HG03442 (cell line): ENCODE results near the gene MYO5B.
A peak's percentile ranks its signal among the peaks of the same experiment; 100 is the strongest.
"Not testable (repeated sequence)": the region's sequence is repeated elsewhere in the genome, so short reads cannot be mapped to it uniquely, and the experiment has no call there.

Experiments used
- ATAC-seq: cut with Tn5 transposase; IDR thresholded peaks from one replicate; pipeline ENCODE4 v1.9.1; 2021; ENCODE audit warnings: mild to moderate bottlenecking, moderate library complexity; ENCODE audit not compliant: unreplicated experiment

Gene MYO5B

DNA sequence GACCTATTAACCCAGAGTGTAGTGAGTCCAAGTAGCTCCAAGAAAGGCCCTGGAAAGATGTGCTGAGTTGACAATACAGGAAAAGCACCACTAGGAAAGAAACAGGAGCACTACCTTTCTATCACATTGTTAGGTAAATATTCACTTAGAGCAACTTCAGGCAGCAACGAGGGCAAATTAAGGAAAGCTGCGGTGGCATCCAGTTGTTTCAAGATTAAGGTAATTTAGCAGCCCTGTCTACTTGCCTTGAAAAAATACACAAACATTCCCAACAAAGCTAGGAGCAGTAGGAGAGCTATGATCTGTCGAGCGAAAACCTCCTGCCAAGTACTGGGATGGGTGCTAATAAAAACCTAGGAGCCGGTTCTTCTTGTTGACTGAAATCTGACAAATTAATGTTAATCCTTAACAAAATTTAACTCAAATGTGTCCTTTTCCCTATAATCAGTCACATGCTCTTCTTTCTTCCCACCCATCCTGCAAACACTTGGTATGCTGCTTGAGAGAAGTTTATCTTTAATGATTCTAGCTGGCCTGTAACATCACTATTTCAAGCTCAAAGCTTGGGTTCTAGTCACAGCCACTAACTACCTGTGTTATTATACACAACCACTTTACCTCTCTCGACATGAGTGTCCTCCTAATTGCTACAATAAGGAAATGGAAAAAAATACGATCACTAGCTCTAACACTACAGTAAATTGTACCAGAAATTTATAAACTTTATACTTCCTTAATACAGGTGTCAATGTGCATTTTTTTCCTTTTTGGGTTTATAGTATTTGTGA lies 383.6 kb downstream of the MYO5B start:
- no peak for ATAC-seq

- ATAC-seq = not testable (repeated sequence)
These were observed 386.3 kb downstream of the MYO5B start for GRCh38 chr18:49808553-49809191.

DNA sequence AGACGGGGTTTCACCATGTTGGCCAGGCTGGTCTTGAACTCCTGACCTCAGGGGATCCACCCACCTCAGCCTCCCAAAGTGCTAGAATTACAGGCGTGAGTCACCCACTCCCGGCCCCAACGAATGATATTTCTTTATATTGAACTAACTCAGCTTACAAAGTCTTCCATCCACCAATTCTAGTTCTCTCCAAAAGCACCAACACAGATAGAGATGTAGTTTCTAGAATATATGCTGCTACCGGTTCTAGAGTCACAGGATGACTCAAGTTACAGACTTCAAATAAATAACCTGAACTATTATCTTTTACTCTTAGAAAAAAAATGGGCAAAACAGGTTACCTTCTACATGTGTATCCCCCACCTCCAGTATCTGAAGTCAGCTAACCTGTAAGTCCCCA lies 390.9 kb downstream of the MYO5B start:
- ATAC-seq = no peak

- ATAC-seq = no peak
These were observed 392.3 kb downstream of the MYO5B start for GRCh38 chr18:49802623-49803022.

- not testable (repeated sequence) for ATAC-seq
These were observed 394.5 kb downstream of the MYO5B start for GRCh38 chr18:49800491-49800890.

- not testable (repeated sequence) for ATAC-seq
These were observed 395.1 kb downstream of the MYO5B start for GRCh38 chr18:49799806-49800205.

DNA sequence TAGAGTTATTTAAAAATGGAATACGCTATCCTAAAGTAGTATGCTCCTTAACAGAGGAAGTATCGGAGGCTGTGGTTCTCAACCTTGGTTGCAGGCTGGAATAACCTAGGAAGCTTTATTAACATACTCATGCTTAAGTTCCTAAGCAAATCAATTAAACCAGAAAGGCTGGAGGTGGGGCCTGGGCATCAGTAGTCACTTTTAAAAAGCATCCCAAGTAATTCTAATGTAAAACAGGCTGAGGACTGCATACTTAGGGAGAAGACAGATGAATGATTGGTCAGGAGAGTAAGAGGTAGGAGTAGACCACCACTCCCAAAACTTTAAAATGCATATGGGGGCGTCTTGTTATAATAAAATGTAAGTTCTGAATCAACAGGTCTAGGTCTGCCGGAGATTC lies 396.9 kb downstream of the MYO5B start:
- ATAC-seq = no peak

- ATAC-seq = no peak
These were observed 399.1 kb downstream of the MYO5B start for GRCh38 chr18:49795612-49796552.

DNA sequence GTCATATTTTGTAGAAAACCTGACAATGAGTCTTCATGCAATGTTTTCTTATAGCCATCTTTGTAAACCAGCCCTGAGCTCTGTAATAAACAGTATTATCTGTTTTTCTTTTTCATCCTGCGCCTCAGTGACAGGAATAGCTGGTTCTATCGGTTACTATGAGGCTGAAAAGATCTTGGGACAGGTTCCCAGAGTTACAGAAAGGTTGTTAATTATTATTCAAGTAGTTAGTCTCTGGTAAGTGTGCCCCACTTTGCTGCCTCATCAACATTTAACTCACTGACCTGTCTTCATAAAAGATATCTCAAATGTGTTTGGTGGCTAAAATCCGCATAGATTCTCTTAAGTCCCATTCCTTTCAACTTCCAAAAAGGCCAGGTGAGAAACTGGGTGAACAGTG lies 400.2 kb downstream of the MYO5B start:
- ATAC-seq = no peak

- not testable (repeated sequence) for ATAC-seq
These were observed 405.3 kb downstream of the MYO5B start for GRCh38 chr18:49789560-49790134.

DNA sequence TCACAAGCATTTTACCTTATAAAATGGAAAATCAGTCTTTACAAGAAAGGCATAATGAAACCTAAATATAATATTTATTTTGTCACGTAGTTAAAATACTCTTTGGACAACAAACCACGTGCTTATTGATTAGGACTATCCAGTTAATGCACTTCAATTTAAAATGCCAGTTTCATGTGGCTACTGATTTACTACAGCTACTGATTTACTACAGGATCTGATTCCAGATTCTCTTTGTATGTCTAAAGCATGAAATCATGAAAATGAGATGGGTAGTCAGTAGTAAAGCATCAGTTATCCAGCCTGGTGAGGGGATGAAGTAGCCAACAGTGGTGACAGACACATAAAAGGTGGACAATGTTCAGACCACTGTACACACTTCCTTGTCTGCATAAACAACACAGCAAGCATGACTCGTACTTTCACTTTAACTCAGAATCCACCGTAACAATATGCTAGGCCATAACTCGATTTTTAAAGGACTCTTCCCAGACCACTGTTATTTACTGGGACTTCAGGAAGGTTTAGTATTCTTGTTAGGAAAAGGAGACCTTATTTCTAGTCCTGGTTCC lies 406.5 kb downstream of the MYO5B start:
- ATAC-seq = peak; percentile 68

DNA sequence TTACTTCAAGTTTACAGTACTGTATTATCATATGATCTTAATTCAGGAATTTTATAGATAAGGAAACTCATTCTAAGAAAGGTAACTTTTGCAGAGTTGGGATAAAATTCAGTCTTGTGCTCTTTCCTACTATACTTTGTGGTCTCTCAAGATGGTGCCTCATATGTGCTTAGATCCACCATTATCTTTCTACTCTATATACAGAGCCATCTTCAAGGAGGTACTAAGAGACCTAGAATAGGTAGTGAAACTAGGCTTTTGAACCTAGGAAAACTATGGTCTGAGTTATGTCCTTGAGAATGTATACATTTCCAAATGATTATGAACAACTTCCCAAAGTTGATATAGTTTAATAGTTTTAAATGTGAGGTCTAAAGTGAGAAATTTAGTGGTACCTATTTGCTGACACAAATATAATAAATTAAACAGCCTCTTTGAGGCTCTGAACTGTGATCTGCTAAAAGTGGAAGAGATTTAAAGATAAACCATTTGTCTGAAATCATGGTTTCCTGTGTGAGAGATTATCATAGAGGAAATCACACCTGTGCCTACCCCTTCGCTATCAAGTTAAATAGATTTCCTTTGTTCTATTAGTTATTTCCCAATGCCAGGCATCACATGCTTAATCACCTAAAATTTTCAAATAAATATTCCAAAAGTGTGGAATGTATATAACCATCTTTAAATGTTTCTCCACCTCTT lies 408.8 kb downstream of the MYO5B start:
- ATAC-seq = no peak

- ATAC-seq = no peak
These were observed 410.3 kb downstream of the MYO5B start for GRCh38 chr18:49784427-49785185.

DNA sequence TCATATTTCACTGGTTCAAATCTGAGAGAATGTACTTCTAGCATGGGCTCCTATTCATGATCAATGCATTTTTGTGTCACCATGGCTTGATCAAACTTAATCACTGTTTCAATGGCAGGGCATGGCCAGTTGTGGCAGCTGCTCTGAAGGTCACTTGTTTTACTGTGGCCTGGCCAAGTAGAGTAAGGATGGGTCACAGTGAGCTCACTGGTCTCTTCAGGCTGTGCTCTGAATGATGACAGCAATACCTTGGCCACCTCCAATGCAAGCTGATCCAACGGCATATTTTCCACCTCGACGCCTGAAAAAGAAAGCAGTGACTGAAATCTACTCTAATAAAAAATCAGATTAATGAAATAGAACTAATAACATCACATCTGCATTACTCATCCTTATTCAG lies 411.3 kb downstream of the MYO5B start:
- not testable (repeated sequence) for ATAC-seq

DNA sequence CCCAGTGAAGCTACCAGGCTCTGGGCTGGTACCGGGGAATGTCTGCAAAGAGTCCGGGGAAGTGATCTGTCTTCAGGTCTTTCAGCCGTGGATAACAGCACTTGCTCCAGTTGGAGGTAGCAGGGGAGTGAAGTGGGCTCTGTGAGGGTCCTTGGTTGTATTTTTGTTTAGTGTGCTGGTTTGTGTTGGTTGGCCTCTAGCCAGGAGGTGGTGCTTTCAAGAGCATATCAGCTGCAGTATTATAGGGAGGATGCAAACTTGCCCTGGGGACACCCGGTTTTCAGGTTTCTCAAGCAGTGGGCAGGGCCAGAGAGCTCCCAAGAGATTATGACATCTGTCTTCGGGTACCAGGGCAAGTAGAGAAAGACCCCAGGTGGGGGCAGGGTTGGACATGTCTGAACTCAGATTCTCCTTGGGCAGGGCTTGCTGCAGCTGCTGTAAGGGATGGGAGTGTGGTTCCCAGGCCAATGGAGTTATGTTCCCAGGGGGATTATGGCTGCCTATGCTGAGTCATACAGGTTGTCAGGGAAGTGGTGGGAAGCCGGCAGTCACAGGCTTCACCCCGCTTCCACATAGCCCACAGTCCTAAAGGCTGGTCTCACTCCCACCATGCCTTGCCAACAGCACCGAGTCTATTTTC lies 416.0 kb downstream of the MYO5B start:
- ATAC-seq = no peak
